Ishikawa (cell line): ENCODE results near the gene OR10V1.

Source experiments
- CEBPB ChIP-seq: IDR thresholded peaks from 2 replicates; pipeline ENCODE4 v1.6.1; 2012
- CREB1 ChIP-seq: IDR thresholded peaks from 2 replicates; pipeline ENCODE4 v1.6.1; 2012; ENCODE audit warnings: low read depth
- EGR1 ChIP-seq: IDR thresholded peaks from 2 replicates; pipeline ENCODE4 v1.6.1; 2012
- EP300 ChIP-seq: IDR thresholded peaks from 2 replicates; pipeline ENCODE4 v1.6.1; 2012; ENCODE audit warnings: borderline replicate concordance
- FOXM1 ChIP-seq: IDR thresholded peaks from 2 replicates; pipeline ENCODE4 v1.6.1; 2012; ENCODE audit warnings: low read depth, borderline replicate concordance
- MAX ChIP-seq: IDR thresholded peaks from 2 replicates; pipeline ENCODE4 v1.6.1; 2012
- NFIC ChIP-seq: IDR thresholded peaks from 2 replicates; pipeline ENCODE4 v1.6.1; 2012
- RAD21 ChIP-seq: IDR thresholded peaks from 2 replicates; pipeline ENCODE4 v1.6.1; 2012; ENCODE audit warnings: low read depth
- REST ChIP-seq: IDR thresholded peaks from 2 replicates; pipeline ENCODE4 v1.6.1; 2012; ENCODE audit warnings: low read depth, mild to moderate bottlenecking
- TAF1 ChIP-seq: IDR thresholded peaks from 2 replicates; pipeline ENCODE4 v1.6.1; 2012; ENCODE audit warnings: low read depth, mild to moderate bottlenecking
- TCF12 ChIP-seq: IDR thresholded peaks from 2 replicates; pipeline ENCODE4 v1.6.1; 2012; ENCODE audit warnings: low read depth
- TEAD4 ChIP-seq: IDR thresholded peaks from 2 replicates; pipeline ENCODE4 v1.6.1; 2012
- USF1 ChIP-seq: IDR thresholded peaks from 2 replicates; pipeline ENCODE4 v1.6.1; 2012
- YY1 ChIP-seq: IDR thresholded peaks from 2 replicates; pipeline ENCODE4 v1.6.1; 2012; ENCODE audit warnings: low read depth
- ZBTB7A ChIP-seq: IDR thresholded peaks from 2 replicates; pipeline ENCODE4 v1.6.1; 2012; ENCODE audit warnings: low read depth

Gene OR10V1

GRCh38 chr11:59674291-59674690 lies 39.4 kb downstream of the OR10V1 start:
- TF ChIP-seq NFIC: no peak
- TF ChIP-seq EGR1: no peak
- no peak for TF ChIP-seq MAX
- no peak for TF ChIP-seq TAF1
- TF ChIP-seq ZBTB7A: no peak
- TF ChIP-seq CREB1: no peak
- TF ChIP-seq USF1: no peak
- TF ChIP-seq TEAD4: no peak
- no peak for TF ChIP-seq EP300
- no peak for TF ChIP-seq CEBPB
- TF ChIP-seq YY1: no peak
- TF ChIP-seq FOXM1: no peak
- TF ChIP-seq RAD21: no peak
- TF ChIP-seq REST: no peak
- no peak for TF ChIP-seq TCF12

GRCh38 chr11:59673291-59673690 lies 40.4 kb downstream of the OR10V1 start:
- TF ChIP-seq EP300: no peak
- no peak for TF ChIP-seq MAX
- TF ChIP-seq RAD21: no peak
- no peak for TF ChIP-seq TCF12
- no peak for TF ChIP-seq REST
- TF ChIP-seq EGR1: no peak
- no peak for TF ChIP-seq CREB1
- no peak for TF ChIP-seq USF1
- TF ChIP-seq CEBPB: no peak
- no peak for TF ChIP-seq NFIC
- no peak for TF ChIP-seq YY1
- TF ChIP-seq TAF1: no peak
- TF ChIP-seq FOXM1: no peak
- TF ChIP-seq ZBTB7A: no peak
- TF ChIP-seq TEAD4: no peak

GRCh38 chr11:59671471-59671870 lies 42.2 kb downstream of the OR10V1 start:
- TF ChIP-seq TEAD4 (no peak), NFIC (no peak), USF1 (no peak), FOXM1 (no peak), EP300 (no peak), CEBPB (no peak), MAX (no peak), ZBTB7A (no peak), TCF12 (no peak), YY1 (no peak), CREB1 (no peak)

GRCh38 chr11:59669611-59670009 lies 44.0 kb downstream of the OR10V1 start:
- TF ChIP-seq ZBTB7A (0 out of 2 replicates have a peak, but pooled peaks have one; percentile 33), TCF12 (0 out of 2 replicates have a peak, but pooled peaks have one; percentile 6), YY1 (no peak), CEBPB (peak; percentile 93), MAX (peak; percentile 89), EP300 (no peak)

GRCh38 chr11:59668950-59669610 lies 44.6 kb downstream of the OR10V1 start, which contains the start of gene PATL1:
PATL1 (minus strand) TSS chr11:59669037; CDS start chr11:59668895, 142 bp downstream.
- TF ChIP-seq EP300 (peak; percentile 10; the same call in 1 of the 2 replicates), TCF12 (peak; percentile 38; the same call in 1 of the 2 replicates), ZBTB7A (no peak), TEAD4 (peak; percentile 7; the same call in 1 of the 2 replicates), CREB1 (peak; percentile 74), EGR1 (no peak), TAF1 (peak; percentile 49), USF1 (peak; percentile 67), RAD21 (no peak), FOXM1 (no peak), REST (no peak)
